ENCODE results near the gene ENO4. TPM values are rescaled to one million over a fixed set of nuclear protein-coding genes. Genes with fewer than 3 reads are reported as not detected.

ENO4 gene
- total RNA-seq, 1 donor from 2014 or later = 0.52 TPM

- Mint-ChIP-seq H3K27ac (ENCODE audit: unreplicated experiment) (no peak overlapping the region), H3K27me3 (ENCODE audit: low read depth, unreplicated experiment) (no peaks in the 10 kb centered on the region), H3K4me1 (ENCODE audit: low read depth, unreplicated experiment) (no peaks in the 10 kb centered on the region), H3K4me3 (ENCODE audit: unreplicated experiment) (no peak overlapping the region), H3K36me3 (ENCODE audit: low read depth, unreplicated experiment) (peaks cover 11% of the 10 kb centered on the region), H3K9me3 (ENCODE audit: unreplicated experiment) (no peaks in the 10 kb centered on the region)
- Histone ChIP-seq H3K36me3 (ENCODE audit: insufficient read depth, low read length) (peaks cover 7% of the 10 kb centered on the region), H4K20me1 (ENCODE audit: insufficient read depth, low read length) (no peaks in the 10 kb centered on the region), H3K4me1 (ENCODE audit: insufficient read depth, low read length) (no peaks in the 10 kb centered on the region), H3K27ac (ENCODE audit: low read depth, low read length) (no peak overlapping the region), H3K9ac (ENCODE audit: low read length) (no peak overlapping the region), H2AFZ (ENCODE audit: low read depth, low read length) (no peak overlapping the region), H3K27me3 (ENCODE audit: insufficient read depth, low read length) (no peaks in the 10 kb centered on the region), H3K79me2 (ENCODE audit: insufficient read depth, low read length) (no peaks in the 10 kb centered on the region), H3K4me2 (ENCODE audit: low read length) (no peak overlapping the region), H3K9me3 (ENCODE audit: insufficient read depth, low read depth, low read length) (no peaks in the 10 kb centered on the region), H3K4me3 (ENCODE audit: insufficient read depth, low read depth, low read length) (no peak overlapping the region)
- FAIRE-seq (no peak), DNase-seq (ENCODE audit: low read depth) (no peak)
- no peak for TF ChIP-seq EZH2 (IDR thresholded peaks at IDR 0.05; ENCODE audit: insufficient read depth, low read length)
- no peak for TF ChIP-seq CTCF (IDR thresholded peaks at IDR 0.05; ENCODE audit: insufficient read depth, low read depth, low read length)
Measured at GRCh38 chr10:116912162-116912561, 62.9 kb downstream of the ENO4 start.

DNA sequence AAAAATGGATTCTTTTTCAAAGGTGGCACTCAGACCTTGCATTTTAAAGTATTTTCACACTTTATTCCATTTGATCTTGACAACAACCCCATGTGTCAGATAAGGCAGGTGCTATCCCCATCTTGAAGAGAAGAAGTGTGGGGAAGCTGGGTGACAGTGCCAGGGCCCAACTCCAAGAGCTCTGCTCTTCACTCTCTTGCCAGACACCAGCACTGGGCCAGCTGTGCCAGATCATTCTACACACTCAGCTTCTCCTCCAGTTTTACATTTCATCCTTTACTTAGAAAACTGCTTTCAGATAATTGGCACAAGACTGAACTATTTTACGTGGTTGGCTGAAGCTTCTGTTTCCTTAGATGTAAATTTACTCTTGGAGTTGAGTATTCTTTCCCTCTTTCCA lies 64.4 kb downstream of the ENO4 start:
- no peak for TF ChIP-seq CTCF (IDR thresholded peaks at IDR 0.05; ENCODE audit: insufficient read depth, low read depth, low read length)
- TF ChIP-seq EZH2 (IDR thresholded peaks at IDR 0.05; ENCODE audit: insufficient read depth, low read length) = no peak
- no peaks in the 10 kb centered on the region for H3K4me1 Mint-ChIP-seq (ENCODE audit: low read depth, unreplicated experiment)
- no peaks in the 10 kb centered on the region for H4K20me1 ChIP-seq (ENCODE audit: insufficient read depth, low read length)
- no peak overlapping the region for H3K27ac Mint-ChIP-seq (ENCODE audit: unreplicated experiment)
- DNase-seq (ENCODE audit: low read depth) (no peak), FAIRE-seq (no peak)
- H3K4me3 Mint-ChIP-seq (ENCODE audit: unreplicated experiment) = no peak overlapping the region
- H3K27me3 Mint-ChIP-seq (ENCODE audit: low read depth, unreplicated experiment) = no peaks in the 10 kb centered on the region
- H3K9me3 ChIP-seq (ENCODE audit: insufficient read depth, low read depth, low read length) = no peaks in the 10 kb centered on the region
- no peak overlapping the region for H3K4me3 ChIP-seq (ENCODE audit: insufficient read depth, low read depth, low read length)
- peaks cover 11% of the 10 kb centered on the region for H3K36me3 Mint-ChIP-seq (ENCODE audit: low read depth, unreplicated experiment)
- H3K4me1 ChIP-seq (ENCODE audit: insufficient read depth, low read length) = no peaks in the 10 kb centered on the region
- no peak overlapping the region for H3K4me2 ChIP-seq (ENCODE audit: low read length)
- H3K9ac ChIP-seq (ENCODE audit: low read length) = no peak overlapping the region
- no peaks in the 10 kb centered on the region for H3K9me3 Mint-ChIP-seq (ENCODE audit: unreplicated experiment)
- H3K27ac ChIP-seq (ENCODE audit: low read depth, low read length) = no peak overlapping the region
- H3K27me3 ChIP-seq (ENCODE audit: insufficient read depth, low read length) = no peaks in the 10 kb centered on the region
- peaks cover 7% of the 10 kb centered on the region for H3K36me3 ChIP-seq (ENCODE audit: insufficient read depth, low read length)
- H2AFZ ChIP-seq (ENCODE audit: low read depth, low read length) = no peak overlapping the region
- no peaks in the 10 kb centered on the region for H3K79me2 ChIP-seq (ENCODE audit: insufficient read depth, low read length)

DNA sequence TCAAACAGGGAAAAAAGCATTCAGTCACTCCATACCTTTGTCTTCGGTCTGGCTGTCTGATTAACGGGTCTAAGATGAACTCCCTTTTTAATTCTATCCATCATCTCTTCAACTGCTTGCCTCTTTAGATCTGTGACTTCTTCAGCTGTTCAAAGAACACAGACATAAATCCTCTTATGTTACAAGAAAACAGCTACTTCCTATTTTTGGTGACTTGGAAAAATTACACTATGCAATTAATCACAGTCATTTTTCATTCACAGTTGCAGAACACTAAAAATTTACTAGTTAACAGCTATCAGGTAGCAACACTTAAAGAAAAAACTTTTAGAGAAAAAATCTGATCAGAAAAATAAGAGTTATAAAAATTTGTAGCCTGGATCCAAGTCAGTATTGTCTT lies 66.0 kb downstream of the ENO4 start:
- no peak overlapping the region for H2AFZ ChIP-seq (ENCODE audit: low read depth, low read length)
- no peak for TF ChIP-seq EZH2 (IDR thresholded peaks at IDR 0.05; ENCODE audit: insufficient read depth, low read length)
- no peak for TF ChIP-seq CTCF (IDR thresholded peaks at IDR 0.05; ENCODE audit: insufficient read depth, low read depth, low read length)
- H3K79me2 ChIP-seq (ENCODE audit: insufficient read depth, low read length) = no peaks in the 10 kb centered on the region
- H3K27ac Mint-ChIP-seq (ENCODE audit: unreplicated experiment) = no peak overlapping the region
- H3K36me3 Mint-ChIP-seq (ENCODE audit: low read depth, unreplicated experiment) = peaks cover 10% of the 10 kb centered on the region
- H3K4me1 ChIP-seq (ENCODE audit: insufficient read depth, low read length) = no peaks in the 10 kb centered on the region
- H3K9me3 ChIP-seq (ENCODE audit: insufficient read depth, low read depth, low read length) = no peaks in the 10 kb centered on the region
- no peaks in the 10 kb centered on the region for H3K9me3 Mint-ChIP-seq (ENCODE audit: unreplicated experiment)
- DNase-seq (ENCODE audit: low read depth) = no peak
- H3K27me3 ChIP-seq (ENCODE audit: insufficient read depth, low read length) = no peaks in the 10 kb centered on the region
- no peaks in the 10 kb centered on the region for H3K4me1 Mint-ChIP-seq (ENCODE audit: low read depth, unreplicated experiment)
- no peaks in the 10 kb centered on the region for H3K27me3 Mint-ChIP-seq (ENCODE audit: low read depth, unreplicated experiment)
- no peak overlapping the region for H3K4me3 Mint-ChIP-seq (ENCODE audit: unreplicated experiment)
- H3K9ac ChIP-seq (ENCODE audit: low read length) = no peak overlapping the region
- H4K20me1 ChIP-seq (ENCODE audit: insufficient read depth, low read length) = no peaks in the 10 kb centered on the region
- peaks cover 7% of the 10 kb centered on the region for H3K36me3 ChIP-seq (ENCODE audit: insufficient read depth, low read length)
- H3K27ac ChIP-seq (ENCODE audit: low read depth, low read length) = no peak overlapping the region
- H3K4me3 ChIP-seq (ENCODE audit: insufficient read depth, low read depth, low read length) = no peak overlapping the region
- no peak overlapping the region for H3K4me2 ChIP-seq (ENCODE audit: low read length)
- no peak for FAIRE-seq
